DOHH2 (cell line): Measurements from ENCODE around the gene GPSM1.

ENCODE experiments used
- H3F3A ChIP-seq: fragments of 200-600 bp; sonication (generic), shearing (Covaris generic); 2 replicates; pipeline ENCODE4 v1.6.0; 2016; ENCODE audit warnings: antibody characterized with exemption, mild to moderate bottlenecking; ENCODE audit not compliant: control insufficient read depth, insufficient read depth
- H3K27ac ChIP-seq: fragments of 200-600 bp; sonication (generic); 2 replicates; pipeline ENCODE4 v1.5.1; 2014; ENCODE audit warnings: low read depth, mild to moderate bottlenecking, low read length, moderate library complexity
- H3K27me3 ChIP-seq: fragments of 200-600 bp; sonication (generic); 2 replicates; pipeline ENCODE4 v1.6.1; 2014; ENCODE audit warnings: mild to moderate bottlenecking, low read length, mixed read lengths; ENCODE audit not compliant: control insufficient read depth
- H3K36me3 ChIP-seq: fragments of 200-600 bp; sonication (generic); 2 replicates; pipeline ENCODE4 v1.6.1; 2014; ENCODE audit warnings: mild to moderate bottlenecking, low read length, moderate library complexity, mixed read lengths; ENCODE audit not compliant: control insufficient read depth
- H3K4me1 ChIP-seq: fragments of 200-600 bp; sonication (generic); 2 replicates; pipeline ENCODE4 v1.6.1; 2014; ENCODE audit warnings: mild to moderate bottlenecking, low read length, mixed read lengths; ENCODE audit not compliant: control insufficient read depth
- H3K4me2 ChIP-seq: fragments of 200-600 bp; sonication (generic); 2 replicates; pipeline ENCODE4 v1.6.0; 2014; ENCODE audit warnings: mild to moderate bottlenecking, low read length, moderate library complexity
- H3K4me3 ChIP-seq: fragments of 200-600 bp; sonication (generic); 2 replicates; pipeline ENCODE4 v1.5.1; 2014; ENCODE audit warnings: mild to moderate bottlenecking, low read length, mixed read lengths
- H3K79me2 ChIP-seq: fragments of 200-600 bp; sonication (generic); 2 replicates; pipeline ENCODE4 v1.6.1; 2014; ENCODE audit warnings: mild to moderate bottlenecking, low read length, mixed read lengths; ENCODE audit not compliant: control insufficient read depth
- H3K9me2 ChIP-seq: fragments of 200-600 bp; sonication (generic); replicated peaks from 2 replicates; pipeline ENCODE4 v1.6.1; 2014; ENCODE audit warnings: mild to moderate bottlenecking, low read length, mixed read lengths; ENCODE audit not compliant: control insufficient read depth
- H3K9me3 ChIP-seq: fragments of 200-600 bp; sonication (generic); 2 replicates; pipeline ENCODE4 v1.6.1; 2014; ENCODE audit warnings: antibody characterized with exemption, low read length, mixed read lengths; ENCODE audit not compliant: control insufficient read depth, insufficient read depth
- H4K20me1 ChIP-seq: fragments of 200-600 bp; sonication (generic); 2 replicates; pipeline ENCODE4 v1.6.0; 2014; ENCODE audit warnings: low read depth, mild to moderate bottlenecking, antibody characterized with exemption, low read length, moderate library complexity; ENCODE audit not compliant: control insufficient read depth, insufficient read depth
- CTCF ChIP-seq: fragments of 200-600 bp; sonication (generic); IDR thresholded peaks from one replicate; pipeline ENCODE4 v1.5.1; 2014; ENCODE audit warnings: antibody characterized with exemption, mild to moderate bottlenecking, low read depth, low read length; ENCODE audit not compliant: poor library complexity, severe bottlenecking
- EZH2phosphoT487 ChIP-seq: fragments of 200-600 bp; sonication (generic); IDR thresholded peaks from 2 replicates; pipeline ENCODE4 v1.6.1; 2017; ENCODE audit warnings: borderline replicate concordance, mild to moderate bottlenecking, antibody characterized with exemption, low read length, moderate library complexity, mixed read lengths

GPSM1 gene

GRCh38 chr9:136304456-136304855 is 22.9 kb upstream of the GPSM1 start:
- Histone ChIP-seq H3K9me2 (no peaks in the 10 kb centered on the region), H3F3A (peaks cover 17% of the 10 kb centered on the region), H3K4me2 (no peak overlapping the region), H3K9me3 (peaks cover 13% of the 10 kb centered on the region; the same call in 1 of the 2 replicates), H4K20me1 (no peaks in the 10 kb centered on the region), H3K27me3 (peaks cover 2% of the 10 kb centered on the region; the same call in 1 of the 2 replicates), H3K36me3 (no peaks in the 10 kb centered on the region), H3K27ac (no peak overlapping the region), H3K4me3 (no peak overlapping the region), H3K4me1 (peaks cover 12% of the 10 kb centered on the region), H3K79me2 (no peaks in the 10 kb centered on the region)
- no peak for TF ChIP-seq CTCF
- TF ChIP-seq EZH2phosphoT487 = no peak

GRCh38 chr9:136304981-136305380 is 22.4 kb upstream of the GPSM1 start:
- no peak overlapping the region for H3K4me3 ChIP-seq
- no peaks in the 10 kb centered on the region for H3K36me3 ChIP-seq
- no peaks in the 10 kb centered on the region for H3K9me2 ChIP-seq
- no peak overlapping the region for H3K27ac ChIP-seq
- H3K4me2 ChIP-seq = no peak overlapping the region
- no peaks in the 10 kb centered on the region for H3K79me2 ChIP-seq
- TF ChIP-seq CTCF (no peak), EZH2phosphoT487 (no peak)
- H3K27me3 ChIP-seq = peaks cover 2% of the 10 kb centered on the region; the same call in 1 of the 2 replicates
- no peaks in the 10 kb centered on the region for H4K20me1 ChIP-seq
- peaks cover 17% of the 10 kb centered on the region for H3F3A ChIP-seq
- peaks cover 18% of the 10 kb centered on the region for H3K4me1 ChIP-seq
- H3K9me3 ChIP-seq = peaks cover 13% of the 10 kb centered on the region; the same call in 1 of the 2 replicates

- no peaks in the 10 kb centered on the region for H3K36me3 ChIP-seq
- H3K27ac ChIP-seq = no peak overlapping the region
- H3K79me2 ChIP-seq = no peaks in the 10 kb centered on the region
- H3K4me3 ChIP-seq = no peak overlapping the region
- TF ChIP-seq CTCF = no peak
- no peak for TF ChIP-seq EZH2phosphoT487
- H3K4me2 ChIP-seq = no peak overlapping the region
- no peaks in the 10 kb centered on the region for H4K20me1 ChIP-seq
- peaks cover 17% of the 10 kb centered on the region for H3F3A ChIP-seq
- peaks cover 2% of the 10 kb centered on the region; the same call in 1 of the 2 replicates for H3K27me3 ChIP-seq
- H3K9me3 ChIP-seq = peaks cover 13% of the 10 kb centered on the region; the same call in 1 of the 2 replicates
- peaks cover 26% of the 10 kb centered on the region for H3K4me1 ChIP-seq
- H3K9me2 ChIP-seq = no peaks in the 10 kb centered on the region
Observed at GRCh38 chr9:136305804-136306203, 21.5 kb upstream of the GPSM1 start.
